ENCODE data around the gene SPNS3. TPM values are rescaled to one million over a fixed set of nuclear protein-coding genes. Genes with fewer than 3 reads are reported as not detected.

The SPNS3 gene
- total and polyA plus RNA-seq, 10 of the 15 experiments (the other 5 are each of a cell fraction or from before 2014, with no cell fraction given): 0.16 to 2.6 (median 0.97) TPM

- Histone ChIP-seq H3K27ac (ENCODE audit: control insufficient read depth, insufficient read depth) (no peak overlapping the region), H3K4me1 (ENCODE audit: control insufficient read depth, insufficient read depth, low read length) (peaks cover 20% of the 10 kb centered on the region), H3K9ac (ENCODE audit: control insufficient read depth, insufficient read depth, low read length) (no peak overlapping the region), H3K4me2 (ENCODE audit: control insufficient read depth, insufficient read depth) (no peak overlapping the region), H3K9me3 (replicated peaks; ENCODE audit: control insufficient read depth, insufficient read depth, low read length) (no peaks in the 10 kb centered on the region), H3K36me3 (ENCODE audit: control insufficient read depth in 2 of 2, insufficient read depth in 2 of 2, low read length in 1 of 2) (no peaks in the 10 kb centered on the region), H2AFZ (ENCODE audit: control insufficient read depth, low read depth, low read length) (no peak overlapping the region), H3K79me2 (ENCODE audit: control insufficient read depth, insufficient read depth, low read length) (no peaks in the 10 kb centered on the region), H4K20me1 (ENCODE audit: control insufficient read depth, insufficient read depth) (no peaks in the 10 kb centered on the region), H3K27me3 (replicated peaks in 1 of 2; ENCODE audit: control insufficient read depth in 2 of 2, insufficient read depth in 2 of 2, low read length in 1 of 2) (no peaks in the 10 kb centered on the region), H3K4me3 (no peak overlapping the region)
- CTCF ChIA-PET: interaction anchor here (0.6 to 1.2 kb wide), 3 partner anchors 18 to 666 kb away, joined by 3 to 4 read pairs (median 3); no protein-coding TSS in a partner anchor
- DNase-seq (ENCODE audit: low read depth, low spot score) (no peak), ATAC-seq (no peak), FAIRE-seq (no peak)
- RAD21 ChIA-PET (ENCODE audit: unreplicated experiment): interaction anchor here (1.1 kb wide), 1 partner anchor 23 kb away, joined by 3 read pairs; no protein-coding TSS in a partner anchor
- intact Hi-C loops (cut with micrococcal nuclease; ENCODE audit: unreplicated experiment): no loop called here
- POLR2A ChIA-PET: interaction anchor here (1.2 kb wide), 1 partner anchor 12 kb away, joined by 5 read pairs; no protein-coding TSS in a partner anchor
- TF ChIP-seq REST (IDR thresholded peaks at IDR 0.05; ENCODE audit: low read depth, low read length) (no peak), POU2F2 (IDR thresholded peaks at IDR 0.05; ENCODE audit: borderline replicate concordance, low read depth, low read length) (no peak), ZZZ3 (IDR thresholded peaks at IDR 0.05; ENCODE audit: control insufficient read depth, insufficient read length, low read depth) (no peak), SP1 (IDR thresholded peaks at IDR 0.05; ENCODE audit: low read depth, low read length) (no peak), TCF7 (IDR thresholded peaks at IDR 0.05; ENCODE audit: borderline replicate concordance) (no peak), RFX5 (IDR thresholded peaks at IDR 0.05; ENCODE audit: low read depth, low read length) (no peak), CHD4 (IDR thresholded peaks at IDR 0.05) (no peak), CBX3 (IDR thresholded peaks at IDR 0.05; ENCODE audit: borderline replicate concordance, low read depth) (no peak), CUX1 (IDR thresholded peaks at IDR 0.05; ENCODE audit: insufficient replicate concordance, low read depth, low read length) (no peak), STAT3 (IDR thresholded peaks at IDR 0.05; ENCODE audit: low read depth, low read length) (no peak), RAD51 (IDR thresholded peaks at IDR 0.05) (no peak)
- SMC1A ChIA-PET (ENCODE audit: uncharacterized antibody, unreplicated experiment): interaction anchor here (0.6 to 1.6 kb wide), 3 partner anchors 10 to 48 kb away, joined by 4 to 6 read pairs (median 4); no protein-coding TSS in a partner anchor
- no TSS peak for BruUV-seq (replicated peaks)
- WGBS (ENCODE audit: insufficient coverage, insufficient replicate concordance, low lambda C conversion rate, missing lambda C conversion rate): 73% methylated on average over 8 of the region's 8 CpGs
- in situ Hi-C loops (cut with MboI): no loop called here
Measured at GRCh38 chr17:4389079-4389478, 44.7 kb upstream of the SPNS3 start.
